Measurements from ENCODE around the gene MRPS27.
"Not testable (repeated sequence)": the region's sequence is repeated elsewhere in the genome, so short reads cannot be mapped to it uniquely, and the experiment has no call there.

MRPS27 gene

GRCh38 chr5:72194846-72195245, 125.2 kb downstream of the MRPS27 start:
- DNase-seq = no peak

GRCh38 chr5:72191404-72191803, 128.6 kb downstream of the MRPS27 start:
- no peak for DNase-seq

GRCh38 chr5:72189146-72189545, 130.9 kb downstream of the MRPS27 start:
- no peak for DNase-seq

- no peak for DNase-seq
Measured at GRCh38 chr5:72188166-72188565, 131.9 kb downstream of the MRPS27 start.

- DNase-seq = no peak
Measured at GRCh38 chr5:72187388-72188075, 132.5 kb downstream of the MRPS27 start.

GRCh38 chr5:72185496-72186329, 134.3 kb downstream of the MRPS27 start:
- DNase-seq = no peak

- DNase-seq = no peak
Measured at GRCh38 chr5:72184408-72184807, 135.6 kb downstream of the MRPS27 start.

GRCh38 chr5:72183101-72183520, 136.9 kb downstream of the MRPS27 start:
- no peak for DNase-seq

- DNase-seq = no peak
Measured at GRCh38 chr5:72182686-72183085, 137.4 kb downstream of the MRPS27 start.

GRCh38 chr5:72180925-72181324, 139.1 kb downstream of the MRPS27 start:
- DNase-seq = no peak

GRCh38 chr5:72179816-72180440, 140.1 kb downstream of the MRPS27 start:
- no peak for DNase-seq

- DNase-seq = no peak
Measured at GRCh38 chr5:72179028-72179815, 140.8 kb downstream of the MRPS27 start.

GRCh38 chr5:72177538-72177937, 142.5 kb downstream of the MRPS27 start:
- no peak for DNase-seq

- DNase-seq = no peak
Measured at GRCh38 chr5:72172786-72173185, 147.3 kb downstream of the MRPS27 start.

- no peak for DNase-seq
Measured at GRCh38 chr5:72171667-72172066, 148.4 kb downstream of the MRPS27 start.

GRCh38 chr5:72171181-72171580, 148.9 kb downstream of the MRPS27 start:
- not testable (repeated sequence) for DNase-seq

- no peak for DNase-seq
Measured at GRCh38 chr5:72170101-72170500, 149.9 kb downstream of the MRPS27 start.

All from NCI-H510A treated with DMSO at 0.1 percent for 48 hours (cell line).